GM23248 (cell line): ENCODE data around the gene KCNH2.

Source experiments
- EZH2 ChIP-seq: fragments of 200-600 bp; sonication (generic); IDR thresholded peaks from 2 replicates; pipeline ENCODE4 v1.6.1; 2018; ENCODE audit warnings: antibody characterized with exemption, mild to moderate bottlenecking; ENCODE audit not compliant: insufficient read depth, poor library complexity, severe bottlenecking
- EZH2phosphoT487 ChIP-seq: fragments of 200-600 bp; sonication (generic); IDR thresholded peaks from 2 replicates; pipeline ENCODE4 v1.6.1; 2018; ENCODE audit warnings: antibody characterized with exemption, moderate library complexity, mild to moderate bottlenecking, low read depth; ENCODE audit not compliant: insufficient read depth

GRCh38 chr7:150914196-150914595, 63.9 kb downstream of the KCNH2 start:
- no peak for TF ChIP-seq EZH2phosphoT487
- no peak for TF ChIP-seq EZH2
